NCI-H187 (cell line): ENCODE results near the gene KLC4.
"Not testable (repeated sequence)": the region's sequence is repeated elsewhere in the genome, so short reads cannot be mapped to it uniquely, and the experiment has no call there.

Experiments
- DNase-seq, 2 experiments: peaks; one replicate each; lab custom pipeline; 2025; lab: John Stamatoyannopoulos, UW

KLC4 gene

GRCh38 chr6:43036712-43037111 lies 22.7 kb upstream of the KLC4 start:
- DNase-seq, result no peak

- no peak for DNase-seq
These were observed 22.2 kb upstream of the KLC4 start for GRCh38 chr6:43037197-43037596.

- no peak for DNase-seq
These were observed 21.7 kb upstream of the KLC4 start for GRCh38 chr6:43037706-43038105.

GRCh38 chr6:43038727-43039126 lies 20.7 kb upstream of the KLC4 start:
- DNase-seq, result no peak

- DNase-seq, result no peak
These were observed 18.7 kb upstream of the KLC4 start for GRCh38 chr6:43040542-43041257.

GRCh38 chr6:43041475-43041874 lies 18.0 kb upstream of the KLC4 start:
- not testable (repeated sequence) for DNase-seq

- no peak for DNase-seq
These were observed 16.1 kb upstream of the KLC4 start for GRCh38 chr6:43043310-43043709.

- DNase-seq, result no peak
These were observed 14.0 kb upstream of the KLC4 start for GRCh38 chr6:43045371-43045930.

GRCh38 chr6:43047998-43048397 lies 11.4 kb upstream of the KLC4 start:
- DNase-seq, result no peak

- no peak for DNase-seq
These were observed 8.4 kb upstream of the KLC4 start for GRCh38 chr6:43050981-43051380.

GRCh38 chr6:43052225-43052841 lies 7.1 kb upstream of the KLC4 start:
- DNase-seq, result no peak

- no peak for DNase-seq
These were observed 6.4 kb upstream of the KLC4 start for GRCh38 chr6:43052842-43053544.

GRCh38 chr6:43053545-43054205 lies 5.8 kb upstream of the KLC4 start, which contains the start of gene CUL7:
Gene CUL7, minus strand, starts transcription at chr6:43053851. Its CDS starts 1,063 bp downstream, at chr6:43052788.
- DNase-seq, result peak; percentile 76 to 94

- DNase-seq, result no peak
These were observed 5.1 kb upstream of the KLC4 start for GRCh38 chr6:43054206-43054943.

- DNase-seq, result no peak
These were observed 3.5 kb upstream of the KLC4 start for GRCh38 chr6:43055966-43056365.

- DNase-seq, result no peak
These were observed 900 bp upstream of the KLC4 start for GRCh38 chr6:43058531-43058930.

- DNase-seq, result peak in 1 of 2 experiments; percentile 51
These were observed 763 bp downstream of the KLC4 start for GRCh38 chr6:43060034-43060754.

- DNase-seq, result no peak
These were observed 1.6 kb downstream of the KLC4 start for GRCh38 chr6:43060755-43061633.

GRCh38 chr6:43061861-43062260 lies 2.4 kb downstream of the KLC4 start:
- DNase-seq, result no peak

GRCh38 chr6:43062818-43063217 lies 3.4 kb downstream of the KLC4 start:
- no peak for DNase-seq
